ENCODE measurements around the gene RAPSN.
A peak's percentile ranks its signal among the peaks of the same experiment; 100 is the strongest.

The RAPSN gene

GRCh38 chr11:47403571-47403970, 45.4 kb downstream of the RAPSN start:
- Histone ChIP-seq H3K4me3 (ENCODE audit: low read depth, low read length) (no peak overlapping the region), H3K4me1 (ENCODE audit: control insufficient read depth, insufficient read depth, low read length) (no peaks in the 10 kb centered on the region; the same call in 1 of the 2 replicates), H3K36me3 (ENCODE audit: control insufficient read depth in 2 of 2, insufficient read depth in 1 of 2, low read length in 2 of 2) (no peaks in the 10 kb centered on the region), H3K27ac (ENCODE audit: extremely low read depth, low read depth, low read length) (no peak overlapping the region), H3K9me3 (ENCODE audit: control insufficient read depth, insufficient read depth, low read depth, low read length) (no peaks in the 10 kb centered on the region)
- ChIA-PET CTCF (interaction anchor here (0.6 to 2.4 kb wide), 3 partner anchors 23 to 132 kb away, joined by 3 to 23 read pairs (median 5); partner anchors contain the start of gene PSMC3), POLR2A (no interaction called here)
- no peak for TF ChIP-seq ELK4 (IDR thresholded peaks at IDR 0.05; ENCODE audit: borderline replicate concordance, low read depth, low read length)
- TF ChIP-seq YY2 (tag by site-specific recombination; IDR thresholded peaks at IDR 0.05): no peak
- no peak for TF ChIP-seq MYNN (tag by site-specific recombination; IDR thresholded peaks at IDR 0.05; ENCODE audit: borderline replicate concordance)
- TF ChIP-seq ZNF214 (tag by site-specific recombination; IDR thresholded peaks at IDR 0.05; ENCODE audit: borderline replicate concordance): no peak
- no peak for TF ChIP-seq ZBTB17 (tag by site-specific recombination; IDR thresholded peaks at IDR 0.05)
- no peak for TF ChIP-seq ZNF560 (tag by site-specific recombination; IDR thresholded peaks at IDR 0.05; ENCODE audit: borderline replicate concordance)
- no peak for TF ChIP-seq ZNF658 (tag by site-specific recombination; IDR thresholded peaks at IDR 0.05)
- no peak for TF ChIP-seq ZBTB8A (tag by site-specific recombination; IDR thresholded peaks at IDR 0.05)

DNA sequence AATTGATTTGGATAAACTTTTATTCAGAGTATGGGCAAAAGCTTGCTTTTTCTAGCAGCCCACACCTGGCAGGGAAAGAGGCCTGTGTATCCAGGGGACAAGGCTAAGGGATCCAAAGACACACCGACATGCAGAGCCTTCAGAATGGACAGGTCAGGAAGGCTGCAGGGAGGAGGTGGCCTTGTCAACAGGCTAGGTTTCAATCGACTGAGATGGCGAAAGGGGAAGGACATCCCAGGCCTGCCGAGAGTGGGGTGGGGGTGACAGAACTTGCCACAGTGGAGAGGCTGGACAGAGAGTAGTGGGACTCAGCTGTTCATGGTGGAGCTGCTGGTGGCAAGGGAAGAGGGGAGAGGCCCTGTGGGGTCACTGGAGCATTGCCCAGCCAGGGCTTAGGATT, 45.8 kb downstream of the RAPSN start:
- no peak overlapping the region for H3K27ac ChIP-seq (ENCODE audit: extremely low read depth, low read depth, low read length)
- H3K36me3 ChIP-seq (ENCODE audit: control insufficient read depth in 2 of 2, insufficient read depth in 1 of 2, low read length in 2 of 2): no peaks in the 10 kb centered on the region
- no peak for TF ChIP-seq ZNF146 (tag by site-specific recombination; IDR thresholded peaks at IDR 0.05)
- TF ChIP-seq GLIS1 (tag by site-specific recombination; IDR thresholded peaks at IDR 0.05): peak; percentile 18; the same call in 1 of the 2 replicates
- ChIA-PET POLR2A (no interaction called here), CTCF (interaction anchor here (1.3 to 2.4 kb wide), 2 partner anchors 29 to 30 kb away, joined by 6 to 23 read pairs; no protein-coding TSS in a partner anchor)
- no peaks in the 10 kb centered on the region for H3K9me3 ChIP-seq (ENCODE audit: control insufficient read depth, insufficient read depth, low read depth, low read length)
- H3K4me3 ChIP-seq (ENCODE audit: low read depth, low read length): no peak overlapping the region
- no peaks in the 10 kb centered on the region; the same call in 1 of the 2 replicates for H3K4me1 ChIP-seq (ENCODE audit: control insufficient read depth, insufficient read depth, low read length)

GRCh38 chr11:47400768-47401279, 48.1 kb downstream of the RAPSN start:
- Histone ChIP-seq H3K4me3 (ENCODE audit: low read depth, low read length) (no peak overlapping the region), H3K9me3 (ENCODE audit: control insufficient read depth, insufficient read depth, low read depth, low read length) (no peaks in the 10 kb centered on the region), H3K27ac (ENCODE audit: extremely low read depth, low read depth, low read length) (peak overlapping the region; percentile 49; the same call in 1 of the 2 replicates), H3K36me3 (ENCODE audit: control insufficient read depth in 2 of 2, insufficient read depth in 1 of 2, low read length in 2 of 2) (no peaks in the 10 kb centered on the region), H3K4me1 (ENCODE audit: control insufficient read depth, insufficient read depth, low read length) (no peaks in the 10 kb centered on the region; the same call in 1 of the 2 replicates)
- ChIA-PET CTCF (interaction anchor here (0.6 to 4.9 kb wide), 2 partner anchors 28 to 142 kb away, joined by 4 to 32 read pairs; no protein-coding TSS in a partner anchor), POLR2A (interaction anchor here (1.0 kb wide), 1 partner anchor 25 kb away, joined by 3 read pairs; the partner anchor contains the start of gene PSMC3)
- TF ChIP-seq, protein P1, sequence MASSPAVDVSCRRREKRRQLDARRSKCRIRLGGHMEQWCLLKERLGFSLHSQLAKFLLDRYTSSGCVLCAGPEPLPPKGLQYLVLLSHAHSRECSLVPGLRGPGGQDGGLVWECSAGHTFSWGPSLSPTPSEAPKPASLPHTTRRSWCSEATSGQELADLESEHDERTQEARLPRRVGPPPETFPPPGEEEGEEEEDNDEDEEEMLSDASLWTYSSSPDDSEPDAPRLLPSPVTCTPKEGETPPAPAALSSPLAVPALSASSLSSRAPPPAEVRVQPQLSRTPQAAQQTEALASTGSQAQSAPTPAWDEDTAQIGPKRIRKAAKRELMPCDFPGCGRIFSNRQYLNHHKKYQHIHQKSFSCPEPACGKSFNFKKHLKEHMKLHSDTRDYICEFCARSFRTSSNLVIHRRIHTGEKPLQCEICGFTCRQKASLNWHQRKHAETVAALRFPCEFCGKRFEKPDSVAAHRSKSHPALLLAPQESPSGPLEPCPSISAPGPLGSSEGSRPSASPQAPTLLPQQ (tag by site-specific recombination; IDR thresholded peaks at IDR 0.05): no peak
- TF ChIP-seq ZNF777 (tag by site-specific recombination; IDR thresholded peaks at IDR 0.05; ENCODE audit: borderline replicate concordance) (no peak), PATZ1 (tag by site-specific recombination; IDR thresholded peaks at IDR 0.05) (no peak), REST (tag by site-specific recombination; IDR thresholded peaks at IDR 0.05) (peak; percentile 78), REPIN1 (tag by site-specific recombination; IDR thresholded peaks at IDR 0.05; ENCODE audit: low read depth) (no peak), BCL11B (tag by site-specific recombination; IDR thresholded peaks at IDR 0.05; ENCODE audit: low read depth) (no peak), OSR2 (tag by site-specific recombination; IDR thresholded peaks at IDR 0.05) (no peak), ZNF544 (tag by site-specific recombination; IDR thresholded peaks at IDR 0.05) (no peak), KLF1 (tag by site-specific recombination; IDR thresholded peaks at IDR 0.05) (no peak)
- TF ChIP-seq, protein P2, sequence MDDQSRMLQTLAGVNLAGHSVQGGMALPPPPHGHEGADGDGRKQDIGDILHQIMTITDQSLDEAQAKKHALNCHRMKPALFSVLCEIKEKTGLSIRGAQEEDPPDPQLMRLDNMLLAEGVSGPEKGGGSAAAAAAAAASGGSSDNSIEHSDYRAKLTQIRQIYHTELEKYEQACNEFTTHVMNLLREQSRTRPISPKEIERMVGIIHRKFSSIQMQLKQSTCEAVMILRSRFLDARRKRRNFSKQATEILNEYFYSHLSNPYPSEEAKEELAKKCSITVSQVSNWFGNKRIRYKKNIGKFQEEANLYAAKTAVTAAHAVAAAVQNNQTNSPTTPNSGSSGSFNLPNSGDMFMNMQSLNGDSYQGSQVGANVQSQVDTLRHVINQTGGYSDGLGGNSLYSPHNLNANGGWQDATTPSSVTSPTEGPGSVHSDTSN (CRISPR knock-in tag; IDR thresholded peaks at IDR 0.05): no peak
